Heart left ventricle (tissue), 16 donors: ENCODE measurements around the gene PYCARD. TPM values are rescaled to one million over a fixed set of nuclear protein-coding genes. Genes with fewer than 3 reads are reported as not detected.

Source experiments
- ATAC-seq, 4 donors: fragments of 200-7000 bp; cut with Tn5 transposase; one replicate each; pipeline ENCODE4 v1.9.1; 2020 to 2022; ENCODE audit warnings: moderate library complexity in 4 of 4, mild to moderate bottlenecking in 3 of 4, moderate number of reproducible peaks in 1 of 4
- DNase-seq, 5 donors: peaks; one replicate each; pipeline ENCODE4 v3.0.0-alpha.2; 2020
- H3K27ac ChIP-seq, 12 donors: fragments of 200-600 bp; sonication (generic) in 4 of 12; one replicate each; pipeline versions ENCODE4 v1.5.0 to v1.8.0; 2016 to 2022; ENCODE audit warnings: mild to moderate bottlenecking in 2 of 12
- H3K27me3 ChIP-seq, 9 donors: fragments of 200-600 bp; sonication (generic) in 2 of 9; one replicate each; pipeline versions ENCODE4 v1.5.1 to v1.8.0; 2016 to 2022; ENCODE audit warnings: mild to moderate bottlenecking in 3 of 9
- H3K36me3 ChIP-seq, 9 donors: fragments of 200-600 bp; sonication (generic) in 2 of 9; one replicate each; pipeline versions ENCODE4 v1.5.0 to v1.8.0; 2018 to 2022; ENCODE audit warnings: mild to moderate bottlenecking in 2 of 9
- H3K4me1 ChIP-seq, 12 donors: fragments of 200-600 bp; sonication (generic) in 4 of 12; one replicate each; pipeline versions ENCODE4 v1.5.0 to v1.8.0; 2016 to 2022; ENCODE audit warnings: mild to moderate bottlenecking in 3 of 12
- H3K4me3 ChIP-seq, 12 donors: fragments of 200-600 bp; sonication (generic) in 4 of 12; one replicate each; pipeline versions ENCODE4 v1.5.0 to v1.8.0; 2017 to 2022; ENCODE audit warnings: mild to moderate bottlenecking in 9 of 12, moderate library complexity in 4 of 12
- H3K9me3 ChIP-seq, 12 donors: fragments of 200-600 bp; sonication (generic) in 4 of 12; one replicate each; pipeline versions ENCODE4 v1.5.0 to v1.8.0; 2016 to 2022; ENCODE audit warnings: mild to moderate bottlenecking in 1 of 12
- CTCF ChIP-seq, 12 donors: fragments of 200-600 bp; sonication (generic) in 4 of 12; IDR thresholded peaks; one replicate each; pipeline versions ENCODE4 v1.5.0 to v1.8.0; 2018 to 2022; ENCODE audit warnings: antibody characterized with exemption in 12 of 12, mild to moderate bottlenecking in 5 of 12
- POLR2A ChIP-seq, 2 donors: fragments of 450-650 bp; IDR thresholded peaks; one replicate each; pipeline ENCODE4 v1.6.1; 2017; ENCODE audit warnings: antibody characterized with exemption in 2 of 2, mild to moderate bottlenecking in 2 of 2, moderate library complexity in 2 of 2
- WGBS, 4 donors: extraction: QIAGEN DNeasy Blood & Tissue Kit in 2 of 4; methylation state at CpG; one replicate each; pipeline versions ENCODE4 v1.1.5 to v1.1.7; 2013 to 2018; 5-methylcytosine and 5-hydroxymethylcytosine counted together
- intact Hi-C, 10 donors: fragments of 100-400 bp; cut with DNase I; formaldehyde crosslinking; loops; one replicate each; pipeline versions ENCODE4 v1.11.1 to v1.14.2; 2022
- polyA plus RNA-seq, 2 donors: library from polyadenylated mRNA; stranded (reverse); fragments of 200-250 nt; gene quantifications; one replicate each; pipeline ENCODE4 v1.2.3, GENCODE V29; 2013
- total RNA-seq, 9 donors: library from RNA; depleted of rRNA in 2 of 9; stranded (reverse); fragments of >200 nt in 2 of 9; fragmentation: NEBNext Ultra II Directional in 3 of 9; extraction: Animal tissue kit (Norgen Biotek cat#: 25700) in 3 of 9; gene quantifications; one replicate each; pipeline versions ENCODE4 v1.1.0 to v1.2.4, GENCODE V29; 2016 to 2023
- donor health status: ischemic (EF 13 %, LVEDD 7.1; RV severe dilation, severe dysfunction).
- donor health status: healthy with polysubstance abuse.
- donor health status: DM: no; HTN: yes; CAD: no.
- donor health status: DM: no; HTN: no; CAD: no.
- donor health status: ischemic (EF 25% LVEDD 6.9; RV normal size, moderate dysfunction).
- donor health status: ischemic (EF 25% LVEDD 5.7; RV mildly dilated, moderate dysfunction).
- donor health status: healthy.
- donor health status: DM: yes; HTN: yes; CAD: no.
- donor health status: ischemic (EF 35%, LVEDD 5.7; RV mildly dilated, moderate dysfunction).
- donor health status: nonischemic (EF 11% LVEDD 7.7; RV severe dilation, severe dysfunction).
- donor health status: DM: yes; HTN: yes; CAD: no.
- donor health status: PGD.
- donor health status: ischemic (EF 29% LVEDD 5.4; RV normal size, mild dysfunction).
- donor health status: nonischemic (EF 23%, LVEDD 6.1; RV moderate dilation, normal function).

PYCARD gene
- total and polyA plus RNA-seq, 11 donors, result 2.0 to 42.2 (median 5.2) TPM

GRCh38 chr16:31213342-31213741 lies 10.8 kb upstream of the PYCARD start:
- Histone ChIP-seq H3K4me1 (peaks cover 11 to 35% (median 25%) of the 10 kb centered on the region in 12 donors), H3K27me3 (peaks cover 4 to 32% (median 23%) of the 10 kb centered on the region in 9 donors), H3K4me3 (no peak overlapping the region), H3K36me3 (no peaks in the 10 kb centered on the region), H3K9me3 (no peaks in the 10 kb centered on the region), H3K27ac (no peak overlapping the region)
- intact Hi-C loops, result no loop called here
- TF ChIP-seq POLR2A (IDR thresholded peaks at IDR 0.05), result no peak
- TF ChIP-seq CTCF (IDR thresholded peaks at IDR 0.05), result no peak
- no peak for DNase-seq
- ATAC-seq, result no peak
- 95 to 100% (median 98%) methylated on average over 1 of the region's 1 CpG for WGBS, 4 donors

- H3K36me3 ChIP-seq, result no peaks in the 10 kb centered on the region
- H3K27me3 ChIP-seq, result no peaks in the 10 kb centered on the region
- H3K4me1 ChIP-seq, result peaks cover 0 to 24% (median 6%) of the 10 kb centered on the region in 12 donors
- intact Hi-C loops, result loop anchor here in 1 of 10 donors (10.0 kb wide), 1 partner anchor 178 kb away; no protein-coding TSS in a partner anchor
- no peak for TF ChIP-seq POLR2A (IDR thresholded peaks at IDR 0.05)
- no peak for TF ChIP-seq CTCF (IDR thresholded peaks at IDR 0.05)
- DNase-seq, result peak in 1 of 5 donors; percentile 9
- H3K9me3 ChIP-seq, result no peaks in the 10 kb centered on the region
- H3K4me3 ChIP-seq, result no peak overlapping the region
- no peak overlapping the region for H3K27ac ChIP-seq
- 38 to 42% (median 41%) methylated on average over 5 to 6 of the region's 6 CpGs for WGBS, 4 donors
- no peak for ATAC-seq
Observed at GRCh38 chr16:31206776-31207175, 4.2 kb upstream of the PYCARD start.

- intact Hi-C loops, result loop anchor here in 1 of 10 donors (10.0 kb wide), 1 partner anchor 180 kb away; no protein-coding TSS in a partner anchor
- Histone ChIP-seq H3K9me3 (no peaks in the 10 kb centered on the region), H3K27me3 (no peaks in the 10 kb centered on the region), H3K36me3 (peaks cover 0 to 12% (median 0%) of the 10 kb centered on the region in 9 donors), H3K4me1 (peaks cover 0 to 37% (median 11%) of the 10 kb centered on the region in 12 donors), H3K27ac (no peak overlapping the region), H3K4me3 (no peak overlapping the region)
- ATAC-seq, result no peak
- no peak for TF ChIP-seq POLR2A (IDR thresholded peaks at IDR 0.05)
- no peak for TF ChIP-seq CTCF (IDR thresholded peaks at IDR 0.05)
- 85 to 90% (median 88%) methylated on average over 9 of the region's 9 CpGs for WGBS, 4 donors
- DNase-seq, result peak in 1 of 5 donors; percentile 15
Observed at GRCh38 chr16:31204871-31205666, 2.5 kb upstream of the PYCARD start.
